Measurements from ENCODE around the gene JRKL. TPM values are rescaled to one million over a fixed set of nuclear protein-coding genes. Genes with fewer than 3 reads are reported as not detected.
"Not testable (repeated sequence)": the region's sequence is repeated elsewhere in the genome, so short reads cannot be mapped to it uniquely, and the experiment has no call there.

Gene JRKL
- total and polyA plus RNA-seq, 12 donors: 0.87 to 12.4 (median 4.6) TPM

DNA sequence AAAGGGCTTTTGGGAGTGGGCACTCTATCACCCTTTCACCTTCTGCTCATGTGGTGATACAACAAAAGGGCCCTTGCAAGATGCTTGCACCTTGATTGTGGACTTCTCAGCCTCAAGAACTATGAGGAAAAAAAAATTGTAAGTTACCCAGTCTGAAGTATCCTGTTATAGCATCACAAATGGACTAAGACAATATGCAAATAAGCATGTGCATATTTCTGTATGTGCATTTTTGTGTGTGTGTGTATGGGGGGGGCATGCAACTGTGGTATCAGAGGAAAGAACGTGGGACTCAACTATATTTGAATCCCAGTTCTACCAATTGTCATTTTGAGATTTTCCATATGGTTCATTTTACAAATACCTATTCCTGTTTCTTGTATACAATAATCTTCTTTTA is 10.9 kb downstream of the JRKL start:
- H3K27ac ChIP-seq: no peak overlapping the region
- H3K4me3 ChIP-seq: no peak overlapping the region
- WGBS, 4 donors: 70 to 82% (median 81%) methylated on average over 1 of the region's 1 CpG
- TF ChIP-seq, protein P1, sequence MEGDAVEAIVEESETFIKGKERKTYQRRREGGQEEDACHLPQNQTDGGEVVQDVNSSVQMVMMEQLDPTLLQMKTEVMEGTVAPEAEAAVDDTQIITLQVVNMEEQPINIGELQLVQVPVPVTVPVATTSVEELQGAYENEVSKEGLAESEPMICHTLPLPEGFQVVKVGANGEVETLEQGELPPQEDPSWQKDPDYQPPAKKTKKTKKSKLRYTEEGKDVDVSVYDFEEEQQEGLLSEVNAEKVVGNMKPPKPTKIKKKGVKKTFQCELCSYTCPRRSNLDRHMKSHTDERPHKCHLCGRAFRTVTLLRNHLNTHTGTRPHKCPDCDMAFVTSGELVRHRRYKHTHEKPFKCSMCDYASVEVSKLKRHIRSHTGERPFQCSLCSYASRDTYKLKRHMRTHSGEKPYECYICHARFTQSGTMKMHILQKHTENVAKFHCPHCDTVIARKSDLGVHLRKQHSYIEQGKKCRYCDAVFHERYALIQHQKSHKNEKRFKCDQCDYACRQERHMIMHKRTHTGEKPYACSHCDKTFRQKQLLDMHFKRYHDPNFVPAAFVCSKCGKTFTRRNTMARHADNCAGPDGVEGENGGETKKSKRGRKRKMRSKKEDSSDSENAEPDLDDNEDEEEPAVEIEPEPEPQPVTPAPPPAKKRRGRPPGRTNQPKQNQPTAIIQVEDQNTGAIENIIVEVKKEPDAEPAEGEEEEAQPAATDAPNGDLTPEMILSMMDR (IDR thresholded peaks at IDR 0.05): no peak
- no peak for TF ChIP-seq POLR2A (IDR thresholded peaks at IDR 0.05)
- intact Hi-C loops (cut with DNase I): no loop called here
- H3K36me3 ChIP-seq (replicated peaks in 1 of 2): no peaks in the 10 kb centered on the region
- no peaks in the 10 kb centered on the region for H3K4me1 ChIP-seq (replicated peaks in 1 of 2)
- no peaks in the 10 kb centered on the region for H3K9me3 ChIP-seq (replicated peaks in 1 of 3)
- no peak for DNase-seq
- no peaks in the 10 kb centered on the region for H3K27me3 ChIP-seq

DNA sequence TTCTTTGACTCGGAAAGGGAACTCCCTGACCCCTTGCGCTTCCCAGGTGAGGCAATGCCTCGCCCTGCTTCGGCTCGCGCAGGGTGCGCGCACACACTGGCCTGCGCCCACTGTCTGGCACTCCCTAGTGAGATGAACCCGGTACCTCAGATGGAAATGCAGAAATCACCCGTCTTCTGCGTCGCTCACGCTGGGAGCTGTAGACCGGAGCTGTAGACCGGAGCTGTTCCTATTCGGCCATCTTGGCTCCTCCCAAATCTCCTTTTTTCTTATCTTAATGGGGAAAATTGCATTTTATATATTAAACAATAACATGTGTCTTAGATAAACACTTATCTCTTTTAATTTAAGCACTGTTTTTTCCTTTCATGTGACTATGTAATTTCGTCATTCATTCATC is 21.6 kb downstream of the JRKL start:
- H3K9me3 ChIP-seq (replicated peaks in 1 of 3); intact Hi-C loops (cut with DNase I); DNase-seq; H3K4me3 ChIP-seq; H3K27ac ChIP-seq; H3K4me1 ChIP-seq (replicated peaks in 1 of 2); H3K36me3 ChIP-seq (replicated peaks in 1 of 2): not testable (repeated sequence)
- peaks cover 10% of the 10 kb centered on the region for H3K27me3 ChIP-seq
- 67 to 89% (median 85%) methylated on average over 14 to 18 of the region's 18 CpGs for WGBS, 4 donors

DNA sequence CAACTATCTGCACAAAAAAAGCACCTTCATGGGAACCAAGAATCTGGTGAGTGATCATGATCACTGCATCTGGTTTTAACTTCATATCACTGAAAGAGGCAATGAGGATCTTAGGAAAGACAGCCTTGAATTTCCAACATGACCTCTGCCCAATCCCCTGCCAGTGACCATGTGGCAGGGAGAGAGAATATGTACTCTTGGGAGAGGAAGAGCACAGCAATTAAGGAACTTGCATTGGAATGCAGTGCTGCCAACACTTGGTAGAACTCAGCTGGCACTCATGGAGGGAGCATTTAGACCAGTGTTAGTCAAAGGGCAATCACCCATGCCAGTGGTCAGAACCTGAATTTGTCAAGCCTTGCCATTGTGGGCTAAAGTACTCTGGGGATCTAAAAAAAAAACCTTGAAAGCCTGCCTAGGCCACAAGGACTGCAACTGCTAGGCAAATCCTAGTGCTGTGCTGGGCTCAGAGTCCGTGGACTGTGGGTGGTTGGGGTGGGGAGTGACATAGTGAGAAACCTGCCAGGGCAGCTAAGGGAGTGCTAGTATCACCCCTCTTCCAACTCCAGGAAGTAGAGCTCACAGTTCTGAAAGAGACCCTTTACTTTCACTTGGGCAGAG is 23.1 kb downstream of the JRKL start:
- TF ChIP-seq, protein P1 (IDR thresholded peaks at IDR 0.05): no peak
- TF ChIP-seq POLR2A (IDR thresholded peaks at IDR 0.05): no peak
- H3K27me3 ChIP-seq: peaks cover 10% of the 10 kb centered on the region
- H3K4me3 ChIP-seq: no peak overlapping the region
- no peaks in the 10 kb centered on the region for H3K9me3 ChIP-seq (replicated peaks in 1 of 3)
- whole genome bisulfite sequencing, 4 donors: 73 to 91% (median 81%) methylated on average over 1 of the region's 1 CpG
- DNase-seq: no peak
- intact Hi-C loops (cut with DNase I): no loop called here
- no peaks in the 10 kb centered on the region for H3K36me3 ChIP-seq (replicated peaks in 1 of 2)
- no peaks in the 10 kb centered on the region for H3K4me1 ChIP-seq (replicated peaks in 1 of 2)
- H3K27ac ChIP-seq: no peak overlapping the region

DNA sequence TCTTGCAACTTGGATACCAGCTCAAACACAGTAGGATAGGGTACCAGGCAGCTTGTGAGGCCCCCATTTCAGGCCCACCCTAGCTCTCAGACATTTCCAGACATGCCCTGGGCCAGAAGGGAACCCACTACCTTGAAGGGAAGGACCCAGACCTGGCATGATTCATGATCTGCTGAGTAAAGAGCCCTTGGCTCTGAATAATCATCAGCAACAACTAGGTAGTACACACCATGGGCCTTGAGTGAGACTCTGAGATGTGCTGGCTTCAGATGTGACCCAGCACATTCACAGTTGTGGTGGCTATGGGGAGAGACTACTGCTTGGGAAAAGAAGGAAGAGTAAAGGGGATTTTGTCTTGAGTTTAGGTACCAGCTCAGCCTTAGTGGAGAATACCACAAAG is 23.6 kb downstream of the JRKL start:
- H3K36me3 ChIP-seq (replicated peaks in 1 of 2): no peaks in the 10 kb centered on the region
- peaks cover 10% of the 10 kb centered on the region for H3K27me3 ChIP-seq
- H3K27ac ChIP-seq: no peak overlapping the region
- TF ChIP-seq, protein P1 (IDR thresholded peaks at IDR 0.05): no peak
- TF ChIP-seq POLR2A (IDR thresholded peaks at IDR 0.05): no peak
- no peak overlapping the region for H3K4me3 ChIP-seq
- no peaks in the 10 kb centered on the region for H3K9me3 ChIP-seq (replicated peaks in 1 of 3)
- no peaks in the 10 kb centered on the region for H3K4me1 ChIP-seq (replicated peaks in 1 of 2)
- intact Hi-C loops (cut with DNase I): no loop called here
- DNase-seq: no peak

DNA sequence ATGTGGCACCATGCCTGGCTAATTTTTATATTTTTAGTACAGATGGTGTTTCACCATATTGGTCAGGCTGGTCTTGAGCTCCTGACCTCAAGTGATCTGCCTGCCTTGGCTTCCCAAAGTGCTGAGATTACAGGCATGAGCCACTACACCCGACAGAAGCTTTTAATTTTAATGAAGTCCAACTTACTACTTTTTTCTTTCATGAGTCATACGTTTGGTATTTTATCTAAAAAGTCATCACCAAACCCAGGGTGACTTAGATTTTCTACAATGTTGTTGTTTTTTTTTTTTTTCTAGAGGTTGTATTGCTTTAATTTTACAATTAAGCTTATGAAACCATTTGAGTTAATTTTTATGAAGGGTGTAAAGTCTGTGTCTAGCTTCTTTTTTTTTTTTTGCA is 34.9 kb downstream of the JRKL start:
- Histone ChIP-seq H3K36me3 (replicated peaks in 1 of 2) (no peaks in the 10 kb centered on the region), H3K4me3 (no peak overlapping the region), H3K4me1 (replicated peaks in 1 of 2) (no peaks in the 10 kb centered on the region), H3K9me3 (replicated peaks in 1 of 3) (no peaks in the 10 kb centered on the region), H3K27ac (no peak overlapping the region), H3K27me3 (peaks cover 22% of the 10 kb centered on the region)
- DNase-seq: no peak
- 9 to 40% (median 30%) methylated on average over 2 of the region's 2 CpGs for WGBS, 4 donors
- TF ChIP-seq POLR2A (IDR thresholded peaks at IDR 0.05): no peak
- TF ChIP-seq, protein P1 (IDR thresholded peaks at IDR 0.05): no peak
- intact Hi-C loops (cut with DNase I): no loop called here

Measured in adrenal gland (tissue), 12 donors.